Activated T-helper 9 cell treated with anti-CD3 and anti-CD28 coated beads, Interleukin-2, amount 50 U/mL, for 16 hours (primary cell): ENCODE measurements around the gene TUBB2B.
"Not testable (repeated sequence)": the region's sequence is repeated elsewhere in the genome, so short reads cannot be mapped to it uniquely, and the experiment has no call there.

Experiments
- DNase-seq: peaks from one replicate; pipeline ENCODE4 v3.0.0-alpha.2; 2020; ENCODE audit warnings: low read depth

TUBB2B gene

DNA sequence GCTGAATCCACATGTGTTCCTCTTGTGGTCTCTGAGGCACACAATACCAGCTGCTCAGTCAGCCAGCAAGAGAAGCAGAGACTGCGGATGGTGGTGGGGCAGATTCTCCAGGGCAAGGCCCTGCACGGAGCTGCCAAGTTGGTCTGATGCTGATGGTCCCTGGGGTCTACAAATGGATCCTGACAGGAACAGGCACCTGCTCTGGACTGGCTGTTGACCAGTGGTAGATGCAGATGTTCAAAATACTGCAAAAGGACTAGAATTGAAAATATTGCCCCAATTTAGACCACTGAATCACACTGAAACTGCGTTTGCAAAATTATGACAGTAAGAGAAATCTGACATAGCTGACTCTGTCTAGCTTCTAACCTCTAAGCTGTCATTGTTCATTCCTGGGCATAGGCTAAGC lies 40.5 kb downstream of the TUBB2B start:
- no peak for DNase-seq

DNA sequence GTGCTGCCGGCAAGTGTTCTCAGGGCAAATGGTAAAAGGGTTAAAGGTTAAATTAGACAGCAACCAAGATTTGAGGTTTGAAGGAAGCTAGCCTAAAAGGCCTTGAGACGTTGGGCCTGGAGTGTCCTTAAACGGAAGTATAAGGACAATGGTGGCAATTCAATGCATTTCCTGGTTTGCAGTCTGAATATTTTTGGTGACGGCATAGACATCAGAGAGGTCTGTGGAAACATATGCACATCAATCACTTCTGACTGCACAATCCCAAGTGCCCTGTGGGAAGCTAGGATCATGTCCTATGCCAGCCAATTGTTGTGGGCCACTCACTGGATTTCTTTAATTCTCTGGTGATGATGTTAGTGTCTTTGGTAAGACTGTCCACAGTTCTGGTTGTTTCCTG lies 44.4 kb downstream of the TUBB2B start:
- no peak for DNase-seq

DNA sequence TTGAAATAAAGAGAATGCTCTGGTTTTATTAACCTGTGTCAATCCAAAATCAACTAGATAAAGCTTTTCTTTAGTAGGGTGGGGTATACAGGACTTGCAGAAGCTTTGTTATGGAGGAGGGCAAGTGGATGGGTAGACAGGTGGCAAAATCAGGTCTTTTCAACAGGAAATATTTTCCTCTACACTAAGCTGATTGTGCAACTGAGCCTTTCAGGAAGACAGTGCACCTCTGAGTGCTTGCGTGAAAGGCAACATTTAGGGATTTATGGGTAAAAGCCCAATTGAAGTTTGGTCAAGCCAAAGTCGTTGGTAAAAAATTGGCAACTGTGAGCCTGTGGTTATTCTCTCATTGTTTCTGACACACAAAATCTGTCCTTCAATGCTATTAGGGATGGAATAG lies 46.3 kb downstream of the TUBB2B start:
- DNase-seq: no peak

DNA sequence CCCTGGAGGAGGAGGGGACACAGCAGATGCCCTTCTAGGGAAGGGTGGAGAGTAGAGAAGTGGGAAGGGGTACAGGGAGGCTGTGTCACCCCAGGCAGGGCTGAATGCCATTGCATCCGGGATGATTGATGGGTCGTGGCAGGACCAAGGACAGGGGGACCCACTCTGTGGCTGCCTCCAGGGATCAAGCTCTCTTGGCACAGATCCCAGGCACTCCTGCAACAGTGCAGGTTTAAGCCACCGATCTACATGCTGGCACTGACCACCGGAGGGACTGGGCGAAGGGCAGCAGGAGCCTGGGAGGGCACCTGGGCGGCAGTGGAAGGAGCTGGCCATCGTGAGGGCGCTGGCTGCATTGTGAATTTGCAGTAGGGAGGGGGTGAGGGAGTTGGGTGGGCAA lies 47.5 kb downstream of the TUBB2B start:
- not testable (repeated sequence) for DNase-seq

DNA sequence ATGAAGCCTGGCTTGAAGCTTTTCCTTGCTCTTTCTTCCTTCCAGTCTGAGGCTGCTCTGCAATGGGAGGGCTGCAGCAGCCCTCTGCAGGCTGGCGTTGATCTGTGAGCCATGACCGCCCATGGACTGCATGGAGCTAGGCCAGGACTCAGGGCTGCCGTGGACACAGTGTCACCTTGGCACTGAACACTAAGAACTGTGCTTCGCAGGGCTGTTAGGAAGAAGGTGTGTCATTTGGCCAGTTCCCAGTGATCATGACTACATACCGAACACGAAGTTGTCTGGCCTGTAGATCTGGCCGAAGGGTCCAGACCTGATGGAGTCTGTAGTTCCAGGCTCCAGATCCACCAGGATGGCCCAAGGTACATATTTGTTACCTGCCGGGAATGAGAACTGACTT lies 48.8 kb downstream of the TUBB2B start:
- DNase-seq: not testable (repeated sequence)

DNA sequence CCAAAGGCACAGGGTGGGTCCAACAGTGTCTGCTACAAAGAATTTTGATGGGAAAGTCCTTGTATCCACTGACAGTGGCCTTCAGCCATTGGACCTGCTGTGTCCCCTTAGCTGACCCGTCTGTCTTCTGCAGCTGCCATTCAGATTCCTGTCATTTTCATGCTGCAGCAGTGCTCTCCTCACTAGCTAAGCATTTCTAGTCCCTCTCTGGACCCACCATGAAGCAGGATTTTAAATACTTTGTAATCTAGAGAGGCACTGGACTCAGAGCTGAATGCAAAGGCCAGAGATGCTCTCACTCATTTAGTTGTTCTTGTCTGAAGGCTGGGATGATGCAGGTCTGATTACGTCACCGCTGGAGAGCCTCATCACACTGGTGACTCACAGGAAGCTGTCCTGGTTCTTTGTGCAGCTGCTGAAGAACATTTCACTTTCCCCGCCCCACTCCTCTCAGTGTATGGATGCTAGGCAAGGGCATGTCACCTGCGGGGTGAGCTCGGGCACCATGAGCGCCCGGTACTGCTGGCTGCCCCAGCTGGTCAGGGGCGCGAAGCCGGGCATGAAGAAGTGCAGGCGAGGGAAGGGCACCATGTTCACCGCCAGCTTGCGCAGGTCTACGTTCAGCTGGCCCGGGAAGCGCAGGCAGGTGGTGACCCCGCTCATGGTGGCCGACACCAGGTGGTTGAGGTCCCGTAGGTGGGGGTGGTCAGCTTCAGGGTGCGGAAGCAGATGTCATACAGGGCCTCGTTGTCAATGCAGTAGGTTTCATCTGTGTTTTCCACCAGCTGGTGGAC lies 50.7 kb downstream of the TUBB2B start:
- DNase-seq: peak; percentile 29

DNA sequence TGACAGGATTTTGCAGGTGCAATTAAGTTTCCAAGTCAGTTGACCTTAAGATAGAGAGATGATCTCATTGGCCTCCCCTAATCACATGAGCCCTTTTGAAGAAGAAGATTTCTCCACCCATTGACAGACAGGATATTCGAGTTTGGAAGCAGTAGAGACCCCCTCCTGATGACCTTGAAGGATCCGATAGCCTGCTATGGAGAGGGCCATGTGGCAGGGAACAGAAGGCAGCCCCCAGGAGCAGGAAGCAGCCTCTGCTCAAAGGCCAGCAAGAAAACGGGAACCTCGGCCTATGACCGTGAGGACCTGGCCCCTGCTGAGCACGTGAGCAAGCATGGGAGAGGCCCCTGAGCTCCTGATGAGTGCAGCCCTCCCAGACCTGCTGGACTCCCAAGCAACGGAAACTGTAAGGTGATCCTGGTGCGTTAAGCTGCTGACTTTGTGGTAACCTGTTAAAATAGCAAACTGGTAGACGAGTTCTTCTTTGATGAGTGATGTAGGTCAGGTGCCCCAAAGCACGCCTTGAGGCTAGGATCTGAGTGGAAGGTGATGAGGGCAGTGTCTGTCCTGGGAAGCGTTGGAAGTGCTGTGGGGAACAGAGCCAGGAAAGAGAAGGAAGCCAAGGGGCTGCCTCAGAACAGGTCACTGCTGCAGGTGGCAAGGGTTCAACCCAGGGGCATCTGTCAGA lies 51.6 kb downstream of the TUBB2B start:
- no peak for DNase-seq
